Activated naive CD4-positive, alpha-beta T cell treated with anti-CD3 and anti-CD28 coated beads, Interleukin-2, amount 50 U/mL, for 72 hours (primary cell): ENCODE results near the gene TBC1D7. TPM values are rescaled to one million over a fixed set of nuclear protein-coding genes. Genes with fewer than 3 reads are reported as not detected.

ENCODE experiments used
- ATAC-seq, 2 donors: fragments of 150-1000 bp; cut with Tn5 transposase; 2 replicates each; pipeline ENCODE4 v1.10.0; 2021; ENCODE audit warnings: mild to moderate bottlenecking in 2 of 2, moderate library complexity in 2 of 2
- DNase-seq, 2 donors: peaks; one replicate each; pipeline ENCODE4 v3.0.0; 2021 to 2022; ENCODE audit warnings: low spot score in 2 of 2
- H3K27ac Mint-ChIP-seq, 2 donors: one replicate each; pipeline ENCODE4 v1.8.0; 2022; ENCODE audit warnings: mild to moderate bottlenecking in 2 of 2, mixed read lengths in 2 of 2
- H3K36me3 Mint-ChIP-seq, 2 donors: one replicate each; pipeline ENCODE4 v1.8.0; 2022; ENCODE audit warnings: mixed read lengths in 2 of 2
- H3K9me3 Mint-ChIP-seq, 2 donors: one replicate each; pipeline ENCODE4 v1.8.0; 2022; ENCODE audit warnings: mixed read lengths in 2 of 2
- total RNA-seq, 2 donors: library from RNA; stranded (reverse); gene quantifications; one replicate each; pipeline ENCODE4 v1.2.3, GENCODE V29; 2022

The TBC1D7 gene
- 10 to 100 TPM; 13.2 to 30.9 TPM for total RNA-seq

GRCh38 chr6:13328076-13328874 is at the start of gene TBC1D7:
TSS of gene TBC1D7 (minus strand) at chr6:13328537. CDS start at chr6:13326898, 1,639 bp downstream.
- peak; percentile 92 to 93 for ATAC-seq
- peak; percentile 93 for DNase-seq
- no peaks in the 10 kb centered on the region for H3K9me3 Mint-ChIP-seq
- H3K27ac Mint-ChIP-seq = peak within 1 kb of the TSS; percentile 96
- peaks cover 0 to 10% of the 10 kb centered on the region in 2 donors for H3K36me3 Mint-ChIP-seq

GRCh38 chr6:13377054-13377758 is 48.9 kb upstream of the TBC1D7 start:
- ATAC-seq = no peak
- Mint-ChIP-seq H3K9me3 (no peaks in the 10 kb centered on the region), H3K36me3 (no peaks in the 10 kb centered on the region), H3K27ac (no peak overlapping the region)
- no peak for DNase-seq

GRCh38 chr6:13375360-13375878 is 47.1 kb upstream of the TBC1D7 start:
- H3K9me3 Mint-ChIP-seq = no peaks in the 10 kb centered on the region
- no peaks in the 10 kb centered on the region for H3K36me3 Mint-ChIP-seq
- peak in 1 of 2 donors; percentile 44 for DNase-seq
- ATAC-seq = peak; percentile 91 to 97
- H3K27ac Mint-ChIP-seq = peak overlapping the region; percentile 19

- no peaks in the 10 kb centered on the region for H3K9me3 Mint-ChIP-seq
- no peak overlapping the region for H3K27ac Mint-ChIP-seq
- no peak for DNase-seq
- H3K36me3 Mint-ChIP-seq = no peaks in the 10 kb centered on the region
- no peak for ATAC-seq
Measured at GRCh38 chr6:13373919-13374318, 45.6 kb upstream of the TBC1D7 start.

DNA sequence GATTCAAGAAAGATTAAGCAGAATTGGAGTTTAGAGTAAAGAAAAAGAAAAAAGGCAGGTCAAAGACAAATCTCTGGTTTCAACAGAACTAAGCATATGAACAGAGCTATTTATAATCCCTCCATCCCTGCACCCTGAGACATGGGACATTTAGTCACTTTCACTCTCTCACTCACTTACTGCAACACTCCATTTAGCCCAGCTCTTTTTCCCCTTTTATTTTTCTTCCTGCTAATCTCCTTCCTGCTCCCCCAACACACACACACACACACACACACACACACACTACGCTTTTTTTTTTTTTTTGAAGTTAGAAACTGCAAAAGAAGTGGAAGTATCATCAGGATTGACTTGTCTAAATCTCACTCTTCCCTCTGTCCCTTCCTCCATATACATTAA is 45.1 kb upstream of the TBC1D7 start:
- Mint-ChIP-seq H3K9me3 (no peaks in the 10 kb centered on the region), H3K36me3 (no peaks in the 10 kb centered on the region), H3K27ac (no peak overlapping the region)
- DNase-seq (no peak), ATAC-seq (no peak)

- Mint-ChIP-seq H3K9me3 (no peaks in the 10 kb centered on the region), H3K36me3 (no peaks in the 10 kb centered on the region), H3K27ac (no peak overlapping the region)
- no peak for ATAC-seq
- DNase-seq = no peak
Measured at GRCh38 chr6:13372688-13373487, 44.6 kb upstream of the TBC1D7 start.

GRCh38 chr6:13372076-13372475 is 43.7 kb upstream of the TBC1D7 start:
- DNase-seq (no peak), ATAC-seq (no peak)
- no peaks in the 10 kb centered on the region for H3K9me3 Mint-ChIP-seq
- H3K27ac Mint-ChIP-seq = no peak overlapping the region
- H3K36me3 Mint-ChIP-seq = no peaks in the 10 kb centered on the region

GRCh38 chr6:13371421-13372072 is 43.2 kb upstream of the TBC1D7 start:
- ATAC-seq (no peak), DNase-seq (no peak)
- Mint-ChIP-seq H3K27ac (no peak overlapping the region), H3K36me3 (no peaks in the 10 kb centered on the region), H3K9me3 (no peaks in the 10 kb centered on the region)

DNA sequence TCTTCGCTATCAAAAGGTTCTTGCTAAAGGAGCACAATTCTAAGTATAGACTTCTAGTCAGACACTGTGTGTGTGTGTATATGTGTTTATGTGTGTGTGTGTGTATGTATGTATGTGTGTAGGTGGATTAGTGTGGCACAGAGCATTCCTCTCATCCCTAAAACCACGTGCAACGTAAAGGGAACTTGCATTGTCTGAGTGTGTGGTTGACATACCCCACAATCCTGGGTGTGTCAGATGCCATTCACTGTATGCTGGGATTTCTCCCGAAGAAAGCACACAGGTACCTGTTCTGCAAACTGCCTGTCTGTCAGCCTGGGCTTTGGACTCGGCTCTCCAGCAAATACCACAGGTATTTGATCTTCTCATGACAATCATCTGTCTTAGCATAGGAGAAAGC is 42.3 kb upstream of the TBC1D7 start:
- Mint-ChIP-seq H3K27ac (no peak overlapping the region), H3K36me3 (no peaks in the 10 kb centered on the region), H3K9me3 (no peaks in the 10 kb centered on the region)
- ATAC-seq (no peak), DNase-seq (no peak)

DNA sequence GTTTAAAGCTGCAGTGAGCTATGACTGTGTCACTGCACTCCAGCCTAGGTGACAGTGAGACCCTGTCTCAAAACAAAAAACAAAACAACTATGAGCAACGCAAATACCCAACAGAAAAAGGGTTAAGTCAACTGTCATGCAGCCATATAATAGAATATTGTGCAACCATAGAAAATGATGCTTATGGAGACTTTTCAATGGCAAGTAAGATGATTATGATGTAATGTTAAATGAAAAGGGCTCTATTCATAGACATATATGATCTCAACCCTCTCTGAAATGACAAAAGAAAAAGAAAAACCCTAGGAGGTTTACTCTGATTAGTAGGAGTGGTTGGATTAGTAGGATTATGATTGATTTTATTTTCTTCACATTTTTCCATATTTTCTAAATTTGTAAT is 41.3 kb upstream of the TBC1D7 start:
- Mint-ChIP-seq H3K27ac (no peak overlapping the region), H3K9me3 (no peaks in the 10 kb centered on the region), H3K36me3 (peaks cover 0 to 4% of the 10 kb centered on the region in 2 donors)
- DNase-seq = no peak
- no peak for ATAC-seq

DNA sequence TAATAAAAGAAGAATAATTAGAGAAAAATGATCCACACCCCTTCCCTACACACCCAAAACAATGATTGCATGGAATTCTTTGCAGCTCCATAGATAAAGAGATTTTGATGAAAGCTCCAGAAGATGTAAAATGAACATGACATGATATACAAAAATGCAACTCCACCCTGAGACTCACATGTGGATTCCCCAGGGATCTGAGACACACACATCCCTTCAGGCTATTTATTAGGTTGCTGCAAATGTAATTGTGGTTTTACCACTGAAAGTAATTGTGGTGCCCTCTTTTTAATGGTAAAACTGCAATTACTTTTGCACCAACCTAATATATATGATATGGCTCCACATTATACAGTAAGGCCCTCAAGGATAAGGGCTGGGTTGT is 40.4 kb upstream of the TBC1D7 start:
- ATAC-seq (no peak), DNase-seq (no peak)
- Mint-ChIP-seq H3K9me3 (no peaks in the 10 kb centered on the region), H3K36me3 (peaks cover 0 to 4% of the 10 kb centered on the region in 2 donors), H3K27ac (no peak overlapping the region)

- no peak overlapping the region for H3K27ac Mint-ChIP-seq
- peaks cover 0 to 4% of the 10 kb centered on the region in 2 donors for H3K36me3 Mint-ChIP-seq
- ATAC-seq = no peak
- H3K9me3 Mint-ChIP-seq = no peaks in the 10 kb centered on the region
- DNase-seq = no peak
Measured at GRCh38 chr6:13368079-13368730, 39.9 kb upstream of the TBC1D7 start.

DNA sequence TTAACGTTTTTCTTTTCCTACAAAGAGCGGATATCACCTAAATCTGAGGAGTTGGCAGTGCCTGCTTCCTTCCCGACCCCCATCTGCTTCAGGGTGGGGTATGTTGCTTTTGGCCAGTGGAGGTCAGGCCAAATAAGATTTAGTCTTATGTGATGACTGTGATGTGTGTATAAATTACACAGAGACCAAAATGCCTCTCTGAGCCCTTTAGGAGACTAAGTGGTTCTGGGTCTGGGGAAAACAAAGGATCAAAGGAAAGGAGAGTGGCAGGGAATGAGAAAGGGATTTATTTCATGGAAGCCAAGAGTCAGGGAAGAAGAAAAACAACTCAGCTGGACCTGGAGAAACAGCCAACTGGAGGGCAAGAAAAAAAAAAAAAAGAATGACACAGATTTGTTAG is 39.1 kb upstream of the TBC1D7 start:
- Mint-ChIP-seq H3K27ac (no peak overlapping the region), H3K36me3 (peaks cover 0 to 4% of the 10 kb centered on the region in 2 donors), H3K9me3 (no peaks in the 10 kb centered on the region)
- DNase-seq (no peak), ATAC-seq (no peak)

- ATAC-seq (no peak), DNase-seq (no peak)
- H3K9me3 Mint-ChIP-seq = no peaks in the 10 kb centered on the region
- H3K36me3 Mint-ChIP-seq = peaks cover 0 to 4% of the 10 kb centered on the region in 2 donors
- H3K27ac Mint-ChIP-seq = no peak overlapping the region
Measured at GRCh38 chr6:13365320-13365719, 37.0 kb upstream of the TBC1D7 start.

DNA sequence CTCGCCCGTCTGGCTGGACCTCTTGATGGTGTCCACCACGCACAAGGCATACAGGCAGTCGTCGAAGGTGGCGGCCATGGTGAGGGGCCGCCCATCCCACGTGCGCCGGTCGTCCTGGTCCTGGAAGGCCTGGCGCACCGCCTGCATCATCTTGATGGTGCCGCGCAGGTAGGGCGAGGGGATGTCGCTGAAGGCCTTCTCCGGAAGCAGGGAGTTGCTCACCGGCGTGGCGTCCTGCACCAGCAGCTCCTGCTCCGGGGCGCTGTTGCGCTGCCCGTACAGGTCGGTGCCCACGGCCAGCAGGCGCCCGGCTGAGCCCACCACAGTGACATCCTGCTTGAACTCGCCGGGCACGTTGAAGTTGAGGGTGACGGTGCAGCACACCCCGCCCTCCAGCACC is 36.5 kb upstream of the TBC1D7 start:
- no peak for DNase-seq
- H3K27ac Mint-ChIP-seq = no peak overlapping the region
- H3K36me3 Mint-ChIP-seq = peaks cover 0 to 4% of the 10 kb centered on the region in 2 donors

DNA sequence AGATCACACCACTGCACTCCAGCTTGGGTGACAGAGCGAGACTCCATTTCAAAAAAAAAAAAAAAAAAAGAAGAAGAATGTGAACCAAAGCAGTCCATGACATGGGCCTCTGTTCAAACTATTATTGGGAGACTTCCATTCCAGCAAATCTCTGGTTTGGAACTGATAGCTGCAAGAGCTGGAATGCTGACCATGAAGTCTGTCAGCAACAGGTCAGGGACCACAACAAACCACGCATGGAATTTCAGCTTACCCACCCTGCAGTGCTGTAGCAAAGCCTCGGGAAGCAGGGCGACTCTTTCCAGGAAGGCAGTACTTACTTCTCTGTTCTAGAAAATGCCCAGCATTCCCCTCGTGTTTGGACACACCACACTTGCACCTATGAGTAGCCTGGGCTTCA is 34.1 kb upstream of the TBC1D7 start:
- no peaks in the 10 kb centered on the region for H3K9me3 Mint-ChIP-seq
- DNase-seq = no peak
- peaks cover 0 to 4% of the 10 kb centered on the region in 2 donors for H3K36me3 Mint-ChIP-seq
- no peak for ATAC-seq
- H3K27ac Mint-ChIP-seq = no peak overlapping the region

More for the DNA sequence above, 36.5 kb upstream of the TBC1D7 start:
- no peaks in the 10 kb centered on the region for H3K9me3 Mint-ChIP-seq
- ATAC-seq = no peak
